ENCODE data around the gene KRT31.
"Not testable (repeated sequence)": the region's sequence is repeated elsewhere in the genome, so short reads cannot be mapped to it uniquely, and the experiment has no call there.

The KRT31 gene

GRCh38 chr17:41402161-41402560 is 4.8 kb upstream of the KRT31 start:
- Histone ChIP-seq H3K4me3 (replicated peaks; ENCODE audit: low read depth, low read length) (no peak overlapping the region), H3K27me3 (replicated peaks; ENCODE audit: control insufficient read depth, insufficient read depth, low read length) (peaks cover 1% of the 10 kb centered on the region; the same call in 1 of the 2 replicates), H3K36me3 (ENCODE audit: control insufficient read depth, insufficient read depth, low read length) (no peaks in the 10 kb centered on the region)
- TF ChIP-seq CTCF (IDR thresholded peaks at IDR 0.05; ENCODE audit: insufficient read depth, low read length, poor library complexity, severe bottlenecking) = no peak
- DNase-seq (ENCODE audit: extremely low read depth, insufficient read length) = no peak

GRCh38 chr17:41396340-41396739 is 1.1 kb downstream of the KRT31 start:
- no peaks in the 10 kb centered on the region for H3K36me3 ChIP-seq (ENCODE audit: control insufficient read depth, insufficient read depth, low read length)
- no peak for DNase-seq (ENCODE audit: extremely low read depth, insufficient read length)
- peaks cover 1% of the 10 kb centered on the region; the same call in 1 of the 2 replicates for H3K27me3 ChIP-seq (replicated peaks; ENCODE audit: control insufficient read depth, insufficient read depth, low read length)
- TF ChIP-seq CTCF (IDR thresholded peaks at IDR 0.05; ENCODE audit: insufficient read depth, low read length, poor library complexity, severe bottlenecking) = no peak
- no peak overlapping the region for H3K4me3 ChIP-seq (replicated peaks; ENCODE audit: low read depth, low read length)

- no peaks in the 10 kb centered on the region for H3K36me3 ChIP-seq (ENCODE audit: control insufficient read depth, insufficient read depth, low read length)
- no peak for DNase-seq (ENCODE audit: extremely low read depth, insufficient read length)
- no peak for TF ChIP-seq CTCF (IDR thresholded peaks at IDR 0.05; ENCODE audit: insufficient read depth, low read length, poor library complexity, severe bottlenecking)
- peaks cover 1% of the 10 kb centered on the region; the same call in 1 of the 2 replicates for H3K27me3 ChIP-seq (replicated peaks; ENCODE audit: control insufficient read depth, insufficient read depth, low read length)
- H3K4me3 ChIP-seq (replicated peaks; ENCODE audit: low read depth, low read length) = no peak overlapping the region
Observed at GRCh38 chr17:41395611-41396010, 1.8 kb downstream of the KRT31 start.

- H3K27me3 ChIP-seq (replicated peaks; ENCODE audit: control insufficient read depth, insufficient read depth, low read length); H3K4me3 ChIP-seq (replicated peaks; ENCODE audit: low read depth, low read length); H3K36me3 ChIP-seq (ENCODE audit: control insufficient read depth, insufficient read depth, low read length); DNase-seq (ENCODE audit: extremely low read depth, insufficient read length): not testable (repeated sequence)
Observed at GRCh38 chr17:41395044-41395443, 2.4 kb downstream of the KRT31 start.

GRCh38 chr17:41394254-41394996 is 3.0 kb downstream of the KRT31 start:
- no peak for DNase-seq (ENCODE audit: extremely low read depth, insufficient read length)
- Histone ChIP-seq H3K36me3 (ENCODE audit: control insufficient read depth, insufficient read depth, low read length) (no peaks in the 10 kb centered on the region), H3K27me3 (replicated peaks; ENCODE audit: control insufficient read depth, insufficient read depth, low read length) (no peaks in the 10 kb centered on the region), H3K4me3 (replicated peaks; ENCODE audit: low read depth, low read length) (no peak overlapping the region)
- TF ChIP-seq CTCF (IDR thresholded peaks at IDR 0.05; ENCODE audit: insufficient read depth, low read length, poor library complexity, severe bottlenecking) = no peak

GRCh38 chr17:41393826-41394225 is 3.6 kb downstream of the KRT31 start:
- no peak for DNase-seq (ENCODE audit: extremely low read depth, insufficient read length)
- no peaks in the 10 kb centered on the region for H3K36me3 ChIP-seq (ENCODE audit: control insufficient read depth, insufficient read depth, low read length)
- no peak overlapping the region for H3K4me3 ChIP-seq (replicated peaks; ENCODE audit: low read depth, low read length)
- no peaks in the 10 kb centered on the region for H3K27me3 ChIP-seq (replicated peaks; ENCODE audit: control insufficient read depth, insufficient read depth, low read length)
- TF ChIP-seq CTCF (IDR thresholded peaks at IDR 0.05; ENCODE audit: insufficient read depth, low read length, poor library complexity, severe bottlenecking) = no peak

Measured in GM06990 (cell line).